HepG2 (cell line): Measurements from ENCODE around the gene PODXL2. TPM values are rescaled to one million over a fixed set of nuclear protein-coding genes. Genes with fewer than 3 reads are reported as not detected.

ENCODE experiments used
- FIP1L1 ChIP-seq: fragments of 200-400 bp; formaldehyde crosslinking; IDR thresholded peaks from 2 replicates; pipeline ENCODE4 v1.6.1; 2018; ENCODE audit warnings: low read depth, mild to moderate bottlenecking, low read length, moderate library complexity, borderline replicate concordance; ENCODE audit not compliant: insufficient read depth
- KDM5A ChIP-seq: fragments of 200-600 bp; sonication (generic); IDR thresholded peaks from 2 replicates; pipeline ENCODE4 v1.7.0; 2018; ENCODE audit warnings: antibody characterized with exemption, mild to moderate bottlenecking, low read length, borderline replicate concordance
- KMT2A ChIP-seq: sonication (generic); formaldehyde crosslinking; IDR thresholded peaks from 2 replicates; pipeline ENCODE4 v1.4.0; 2020; ENCODE audit warnings: missing genetic modification reagents
- ZFP82 ChIP-seq: sonication (generic); formaldehyde crosslinking; IDR thresholded peaks from 2 replicates; pipeline ENCODE4 v1.5.1; 2020; ENCODE audit warnings: mild to moderate bottlenecking, missing genetic modification reagents, borderline replicate concordance
- ZIK1 ChIP-seq: sonication (generic); formaldehyde crosslinking; IDR thresholded peaks from 2 replicates; pipeline ENCODE4 v1.5.0; 2020; ENCODE audit warnings: mild to moderate bottlenecking, low read depth, missing genetic modification reagents, borderline replicate concordance
- ZNF10 ChIP-seq: sonication (generic); formaldehyde crosslinking; IDR thresholded peaks from 2 replicates; pipeline ENCODE4 v1.4.0; 2020; ENCODE audit warnings: mild to moderate bottlenecking, low read depth, missing genetic modification reagents, borderline replicate concordance
- ZNF446 ChIP-seq: sonication (generic); formaldehyde crosslinking; IDR thresholded peaks from 2 replicates; pipeline ENCODE4 v1.5.0; 2020; ENCODE audit warnings: mild to moderate bottlenecking, missing genetic modification reagents
- ZNF713 ChIP-seq: sonication (generic); formaldehyde crosslinking; IDR thresholded peaks from 2 replicates; pipeline ENCODE4 v1.4.0; 2020; ENCODE audit warnings: mild to moderate bottlenecking, missing genetic modification reagents
- polyA plus RNA-seq, 8 experiments: library from polyadenylated mRNA; depleted of rRNA in 3 of 8; stranded (reverse) in 7 of 8; unstranded in 1 of 8; fragments of >200 nt; fragmentation: Illumina TruSeq in 4 of 8; extraction: Trizol in 4 of 8; gene quantifications; 2 replicates each; pipeline versions ENCODE4 v1.2.1 to v1.2.3, GENCODE V29; 2011 to 2016; ENCODE audit warnings: low read depth in 4 of 8, missing spikeins in 1 of 8, mixed read lengths in 1 of 8; ENCODE audit not compliant: insufficient read depth in 1 of 8
- total RNA-seq, 5 experiments: library from RNA; depleted of rRNA; stranded (reverse); fragments of >200 nt; fragmentation: Illumina TruSeq; extraction: Trizol; gene quantifications; 2 replicates each; pipeline ENCODE4 v1.2.3, GENCODE V29; 2016; ENCODE audit warnings: low read depth in 1 of 5
- TF ChIP-seq, protein P1 (sequence below): conservative IDR thresholded peaks from 2 replicates; pipeline ENCODE4 v1.6.1; 2018; ENCODE audit warnings: missing genetic modification reagents
- TF ChIP-seq, protein P2 (sequence below): IDR thresholded peaks from 2 replicates; pipeline ENCODE4 v1.6.1; 2016; ENCODE audit warnings: low read depth, borderline replicate concordance
- TF ChIP-seq, protein P3 (sequence below), 2 experiments: sonication (generic) in 1 of 2; formaldehyde crosslinking in 1 of 2; IDR thresholded peaks; 2 replicates each; pipeline versions ENCODE4 v1.6.1 to v1.9.0; 2014 to 2022; ENCODE audit warnings: antibody characterized with exemption in 1 of 2, borderline replicate concordance in 1 of 2, inconsistent platforms in 1 of 2, low read depth in 1 of 2, missing genetic modification reagents in 1 of 2
- TF ChIP-seq, protein P4 (sequence below): sonication (generic); formaldehyde crosslinking; IDR thresholded peaks from 2 replicates; pipeline ENCODE4 v1.5.1; 2020; ENCODE audit warnings: missing genetic modification reagents, mild to moderate bottlenecking, borderline replicate concordance
- TF ChIP-seq, protein P5 (sequence below): sonication (generic); formaldehyde crosslinking; IDR thresholded peaks from 2 replicates; pipeline ENCODE4 v1.4.0; 2020; ENCODE audit warnings: missing genetic modification reagents
- TF ChIP-seq, protein P6 (sequence below): sonication (generic); formaldehyde crosslinking; conservative IDR thresholded peaks from 2 replicates; pipeline ENCODE4 v1.8.0; 2022; ENCODE audit warnings: missing genetic modification reagents

The PODXL2 gene
- total and polyA plus RNA-seq, 2 of the 13 experiments (the other 11 are each of a cell fraction or from before 2014, with no cell fraction given): 20.4 to 25.1 TPM

DNA sequence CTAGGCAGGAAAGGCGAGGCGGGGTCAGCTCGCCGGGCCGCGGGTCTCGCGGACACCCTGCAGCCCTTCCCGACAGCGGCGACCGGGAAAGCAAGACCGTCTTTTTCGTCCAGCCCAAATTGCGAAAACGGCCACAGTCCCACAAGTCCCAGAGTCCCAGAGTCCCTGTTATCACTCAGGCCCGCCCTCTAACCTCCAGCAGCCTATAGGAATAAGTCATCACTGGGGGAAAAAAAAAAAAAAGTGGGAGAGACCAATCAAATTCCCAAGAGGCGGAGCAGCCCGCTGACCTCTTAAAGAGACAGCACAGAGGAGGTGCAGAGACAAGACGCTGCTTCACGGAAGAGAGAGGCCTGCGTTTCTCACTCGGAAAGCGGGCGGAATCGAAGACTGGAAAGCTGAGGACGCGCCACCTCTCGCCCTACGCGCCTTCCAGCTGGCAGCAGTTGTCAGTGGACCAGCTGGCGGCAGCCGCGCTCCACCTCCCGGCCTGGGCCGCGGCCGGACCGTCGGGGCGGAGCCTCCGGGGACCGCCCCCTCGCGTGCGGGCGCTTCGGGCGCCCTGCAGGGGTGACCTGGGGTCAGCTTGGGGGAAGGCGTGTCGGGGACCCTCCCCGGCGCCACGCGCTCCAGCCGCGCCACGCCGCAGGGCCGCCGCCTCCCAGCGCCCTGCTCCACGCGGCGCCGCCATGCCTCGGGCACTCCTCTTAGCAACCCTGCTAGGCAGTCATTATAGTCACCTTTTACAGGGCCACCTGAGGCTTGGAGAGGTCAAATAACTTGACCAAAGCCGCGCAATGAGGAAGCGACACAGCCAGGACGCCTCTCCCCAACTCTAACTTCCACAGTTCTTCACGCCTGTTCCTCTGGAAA is 38.2 kb upstream of the PODXL2 start, which contains the start of gene TPRA1 (continued):
- TF ChIP-seq, protein P1, sequence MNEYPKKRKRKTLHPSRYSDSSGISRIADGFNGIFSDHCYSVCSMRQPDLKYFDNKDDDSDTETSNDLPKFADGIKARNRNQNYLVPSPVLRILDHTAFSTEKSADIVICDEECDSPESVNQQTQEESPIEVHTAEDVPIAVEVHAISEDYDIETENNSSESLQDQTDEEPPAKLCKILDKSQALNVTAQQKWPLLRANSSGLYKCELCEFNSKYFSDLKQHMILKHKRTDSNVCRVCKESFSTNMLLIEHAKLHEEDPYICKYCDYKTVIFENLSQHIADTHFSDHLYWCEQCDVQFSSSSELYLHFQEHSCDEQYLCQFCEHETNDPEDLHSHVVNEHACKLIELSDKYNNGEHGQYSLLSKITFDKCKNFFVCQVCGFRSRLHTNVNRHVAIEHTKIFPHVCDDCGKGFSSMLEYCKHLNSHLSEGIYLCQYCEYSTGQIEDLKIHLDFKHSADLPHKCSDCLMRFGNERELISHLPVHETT: peak; percentile 41; the same call in 1 of the 2 replicates
- TF ChIP-seq FIP1L1: no peak
- no peak for TF ChIP-seq ZNF10 (CRISPR knock-in tag)
- TF ChIP-seq ZIK1: no peak
- no peak for TF ChIP-seq ZNF713
- TF ChIP-seq, protein P2, sequence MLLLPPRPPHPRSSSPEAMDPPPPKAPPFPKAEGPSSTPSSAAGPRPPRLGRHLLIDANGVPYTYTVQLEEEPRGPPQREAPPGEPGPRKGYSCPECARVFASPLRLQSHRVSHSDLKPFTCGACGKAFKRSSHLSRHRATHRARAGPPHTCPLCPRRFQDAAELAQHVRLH (CRISPR knock-in tag): peak; percentile 54; the same call in 1 of the 2 replicates
- peak; percentile 48; the same call in 1 of the 2 replicates for TF ChIP-seq KDM5A
- TF ChIP-seq, protein P3, sequence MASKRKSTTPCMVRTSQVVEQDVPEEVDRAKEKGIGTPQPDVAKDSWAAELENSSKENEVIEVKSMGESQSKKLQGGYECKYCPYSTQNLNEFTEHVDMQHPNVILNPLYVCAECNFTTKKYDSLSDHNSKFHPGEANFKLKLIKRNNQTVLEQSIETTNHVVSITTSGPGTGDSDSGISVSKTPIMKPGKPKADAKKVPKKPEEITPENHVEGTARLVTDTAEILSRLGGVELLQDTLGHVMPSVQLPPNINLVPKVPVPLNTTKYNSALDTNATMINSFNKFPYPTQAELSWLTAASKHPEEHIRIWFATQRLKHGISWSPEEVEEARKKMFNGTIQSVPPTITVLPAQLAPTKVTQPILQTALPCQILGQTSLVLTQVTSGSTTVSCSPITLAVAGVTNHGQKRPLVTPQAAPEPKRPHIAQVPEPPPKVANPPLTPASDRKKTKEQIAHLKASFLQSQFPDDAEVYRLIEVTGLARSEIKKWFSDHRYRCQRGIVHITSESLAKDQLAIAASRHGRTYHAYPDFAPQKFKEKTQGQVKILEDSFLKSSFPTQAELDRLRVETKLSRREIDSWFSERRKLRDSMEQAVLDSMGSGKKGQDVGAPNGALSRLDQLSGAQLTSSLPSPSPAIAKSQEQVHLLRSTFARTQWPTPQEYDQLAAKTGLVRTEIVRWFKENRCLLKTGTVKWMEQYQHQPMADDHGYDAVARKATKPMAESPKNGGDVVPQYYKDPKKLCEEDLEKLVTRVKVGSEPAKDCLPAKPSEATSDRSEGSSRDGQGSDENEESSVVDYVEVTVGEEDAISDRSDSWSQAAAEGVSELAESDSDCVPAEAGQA (IDR thresholded peaks at IDR 0.05; ENCODE audit: low read depth): no peak
- TF ChIP-seq, protein P3 (CRISPR knock-in tag; IDR thresholded peaks at IDR 0.05; ENCODE audit: borderline replicate concordance): no peak
- no peak; the same call in 1 of the 2 replicates for TF ChIP-seq ZNF446 (CRISPR knock-in tag)
- peak; percentile 82 for TF ChIP-seq KMT2A (CRISPR knock-in tag)
- TF ChIP-seq ZFP82 (CRISPR knock-in tag): peak; percentile 59; the same call in 1 of the 2 replicates
- TF ChIP-seq, protein P4, sequence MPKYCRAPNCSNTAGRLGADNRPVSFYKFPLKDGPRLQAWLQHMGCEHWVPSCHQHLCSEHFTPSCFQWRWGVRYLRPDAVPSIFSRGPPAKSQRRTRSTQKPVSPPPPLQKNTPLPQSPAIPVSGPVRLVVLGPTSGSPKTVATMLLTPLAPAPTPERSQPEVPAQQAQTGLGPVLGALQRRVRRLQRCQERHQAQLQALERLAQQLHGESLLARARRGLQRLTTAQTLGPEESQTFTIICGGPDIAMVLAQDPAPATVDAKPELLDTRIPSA (CRISPR knock-in tag): no peak
- TF ChIP-seq, protein P5, sequence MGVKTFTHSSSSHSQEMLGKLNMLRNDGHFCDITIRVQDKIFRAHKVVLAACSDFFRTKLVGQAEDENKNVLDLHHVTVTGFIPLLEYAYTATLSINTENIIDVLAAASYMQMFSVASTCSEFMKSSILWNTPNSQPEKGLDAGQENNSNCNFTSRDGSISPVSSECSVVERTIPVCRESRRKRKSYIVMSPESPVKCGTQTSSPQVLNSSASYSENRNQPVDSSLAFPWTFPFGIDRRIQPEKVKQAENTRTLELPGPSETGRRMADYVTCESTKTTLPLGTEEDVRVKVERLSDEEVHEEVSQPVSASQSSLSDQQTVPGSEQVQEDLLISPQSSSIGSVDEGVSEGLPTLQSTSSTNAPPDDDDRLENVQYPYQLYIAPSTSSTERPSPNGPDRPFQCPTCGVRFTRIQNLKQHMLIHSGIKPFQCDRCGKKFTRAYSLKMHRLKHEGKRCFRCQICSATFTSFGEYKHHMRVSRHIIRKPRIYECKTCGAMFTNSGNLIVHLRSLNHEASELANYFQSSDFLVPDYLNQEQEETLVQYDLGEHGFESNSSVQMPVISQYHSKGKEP (CRISPR knock-in tag): no peak
- TF ChIP-seq, protein P6, sequence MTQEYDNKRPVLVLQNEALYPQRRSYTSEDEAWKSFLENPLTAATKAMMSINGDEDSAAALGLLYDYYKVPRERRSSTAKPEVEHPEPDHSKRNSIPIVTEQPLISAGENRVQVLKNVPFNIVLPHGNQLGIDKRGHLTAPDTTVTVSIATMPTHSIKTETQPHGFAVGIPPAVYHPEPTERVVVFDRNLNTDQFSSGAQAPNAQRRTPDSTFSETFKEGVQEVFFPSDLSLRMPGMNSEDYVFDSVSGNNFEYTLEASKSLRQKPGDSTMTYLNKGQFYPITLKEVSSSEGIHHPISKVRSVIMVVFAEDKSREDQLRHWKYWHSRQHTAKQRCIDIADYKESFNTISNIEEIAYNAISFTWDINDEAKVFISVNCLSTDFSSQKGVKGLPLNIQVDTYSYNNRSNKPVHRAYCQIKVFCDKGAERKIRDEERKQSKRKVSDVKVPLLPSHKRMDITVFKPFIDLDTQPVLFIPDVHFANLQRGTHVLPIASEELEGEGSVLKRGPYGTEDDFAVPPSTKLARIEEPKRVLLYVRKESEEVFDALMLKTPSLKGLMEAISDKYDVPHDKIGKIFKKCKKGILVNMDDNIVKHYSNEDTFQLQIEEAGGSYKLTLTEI: no peak
